Measurements from ENCODE around the gene MLLT3.
"Not testable (repeated sequence)": the region's sequence is repeated elsewhere in the genome, so short reads cannot be mapped to it uniquely, and the experiment has no call there.

DNA sequence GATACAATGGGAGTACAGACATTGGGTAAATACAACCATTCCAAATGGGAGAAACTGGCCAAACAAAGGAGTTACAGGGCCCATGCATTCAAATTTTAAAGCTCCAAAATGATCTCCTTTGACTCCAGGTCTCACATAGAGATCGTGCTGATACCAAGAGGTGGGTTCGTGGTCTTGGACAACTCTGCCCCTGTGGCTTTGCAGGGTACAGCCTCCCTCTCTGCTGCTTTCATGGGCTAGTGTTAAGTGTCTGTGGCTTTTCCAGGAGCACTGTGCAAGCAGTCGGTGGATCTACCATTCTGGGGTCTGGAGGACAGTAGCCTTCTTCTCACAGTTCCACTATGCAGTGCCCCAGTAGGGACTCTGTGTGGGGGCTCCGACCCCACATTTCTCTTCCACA lies 39.2 kb downstream of the MLLT3 start:
- TF ChIP-seq, protein P1, sequence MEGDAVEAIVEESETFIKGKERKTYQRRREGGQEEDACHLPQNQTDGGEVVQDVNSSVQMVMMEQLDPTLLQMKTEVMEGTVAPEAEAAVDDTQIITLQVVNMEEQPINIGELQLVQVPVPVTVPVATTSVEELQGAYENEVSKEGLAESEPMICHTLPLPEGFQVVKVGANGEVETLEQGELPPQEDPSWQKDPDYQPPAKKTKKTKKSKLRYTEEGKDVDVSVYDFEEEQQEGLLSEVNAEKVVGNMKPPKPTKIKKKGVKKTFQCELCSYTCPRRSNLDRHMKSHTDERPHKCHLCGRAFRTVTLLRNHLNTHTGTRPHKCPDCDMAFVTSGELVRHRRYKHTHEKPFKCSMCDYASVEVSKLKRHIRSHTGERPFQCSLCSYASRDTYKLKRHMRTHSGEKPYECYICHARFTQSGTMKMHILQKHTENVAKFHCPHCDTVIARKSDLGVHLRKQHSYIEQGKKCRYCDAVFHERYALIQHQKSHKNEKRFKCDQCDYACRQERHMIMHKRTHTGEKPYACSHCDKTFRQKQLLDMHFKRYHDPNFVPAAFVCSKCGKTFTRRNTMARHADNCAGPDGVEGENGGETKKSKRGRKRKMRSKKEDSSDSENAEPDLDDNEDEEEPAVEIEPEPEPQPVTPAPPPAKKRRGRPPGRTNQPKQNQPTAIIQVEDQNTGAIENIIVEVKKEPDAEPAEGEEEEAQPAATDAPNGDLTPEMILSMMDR (IDR thresholded peaks at IDR 0.05; ENCODE audit: low read length): not testable (repeated sequence)
- TF ChIP-seq EZH2phosphoT487 (IDR thresholded peaks at IDR 0.05; ENCODE audit: low read length): not testable (repeated sequence)

Measured in MM.1S (cell line).